Stimulated activated CD8-positive, alpha-beta memory T cell treated with anti-CD3 and anti-CD28 coated beads, Interleukin-15, amount 100 ng/mL, for 48 hours (primary cell): ENCODE results near the gene SEPTIN3.
"Not testable (repeated sequence)": the region's sequence is repeated elsewhere in the genome, so short reads cannot be mapped to it uniquely, and the experiment has no call there.

Experiments used
- DNase-seq, 2 donors: peaks; one replicate each; pipeline ENCODE4 v3.0.0-alpha.2; 2020; ENCODE audit warnings: low read depth in 2 of 2

SEPTIN3 gene

GRCh38 chr22:41940832-41941765, 28.1 kb upstream of the SEPTIN3 start:
- DNase-seq, result peak; percentile 68 to 69

- no peak for DNase-seq
Observed at GRCh38 chr22:41943661-41944209, 25.5 kb upstream of the SEPTIN3 start.

GRCh38 chr22:41946629-41947423, 22.4 kb upstream of the SEPTIN3 start, which contains the start of gene CENPM:
TSS of gene CENPM (minus strand) at chr22:41947152. CDS start at chr22:41947076, 76 bp downstream.
- DNase-seq, result peak; percentile 92 to 93

DNA sequence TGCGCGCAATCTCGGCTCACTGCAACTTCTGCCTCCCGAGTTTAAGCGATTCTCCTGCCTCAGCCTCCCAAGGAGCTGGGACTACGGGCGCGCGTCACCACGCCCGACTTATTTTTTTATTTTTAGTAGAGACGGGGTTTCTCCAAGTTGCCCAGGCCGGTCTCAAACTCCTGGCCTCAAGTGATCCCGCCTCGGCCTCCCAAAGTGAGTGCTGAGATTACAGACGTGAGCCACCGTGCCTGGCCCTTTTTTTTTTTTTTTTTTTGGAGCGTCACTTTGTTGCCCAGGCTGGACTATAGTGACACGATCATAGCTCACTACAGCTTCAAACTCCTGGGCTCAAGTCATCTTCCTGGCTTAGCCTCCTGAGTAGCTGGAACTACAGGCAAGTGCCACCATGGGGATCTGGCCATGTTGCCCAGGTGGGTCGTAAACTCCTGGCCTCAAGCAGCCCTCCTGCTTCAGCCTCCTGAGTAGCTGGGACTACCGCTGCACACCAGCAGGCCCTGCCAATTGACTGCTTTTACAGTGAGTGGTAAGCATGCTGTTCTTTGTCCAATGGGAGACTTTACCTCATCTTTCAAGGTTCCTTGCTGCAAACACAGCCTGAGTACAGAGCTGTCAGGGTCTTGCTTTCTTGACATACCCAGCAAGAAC, 21.7 kb upstream of the SEPTIN3 start:
- no peak for DNase-seq

DNA sequence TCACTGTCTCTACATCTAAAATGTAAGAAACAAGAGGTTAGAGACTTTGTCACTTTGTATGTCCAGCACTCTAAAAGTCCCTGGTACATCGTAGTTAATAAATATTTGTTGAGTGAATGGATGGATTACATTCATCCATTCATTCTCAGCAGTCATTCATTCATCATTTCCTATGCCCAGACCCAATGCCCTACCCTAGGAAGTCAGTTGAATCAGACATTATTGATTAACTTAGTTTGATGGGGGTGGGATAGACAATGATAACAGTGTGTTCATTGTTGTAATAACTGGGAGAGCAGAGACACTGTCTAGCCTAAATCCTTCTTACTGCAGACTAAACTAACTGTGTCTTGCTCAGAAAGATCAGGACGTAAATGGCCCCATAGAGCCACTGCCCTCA, 21.1 kb upstream of the SEPTIN3 start:
- no peak for DNase-seq

DNA sequence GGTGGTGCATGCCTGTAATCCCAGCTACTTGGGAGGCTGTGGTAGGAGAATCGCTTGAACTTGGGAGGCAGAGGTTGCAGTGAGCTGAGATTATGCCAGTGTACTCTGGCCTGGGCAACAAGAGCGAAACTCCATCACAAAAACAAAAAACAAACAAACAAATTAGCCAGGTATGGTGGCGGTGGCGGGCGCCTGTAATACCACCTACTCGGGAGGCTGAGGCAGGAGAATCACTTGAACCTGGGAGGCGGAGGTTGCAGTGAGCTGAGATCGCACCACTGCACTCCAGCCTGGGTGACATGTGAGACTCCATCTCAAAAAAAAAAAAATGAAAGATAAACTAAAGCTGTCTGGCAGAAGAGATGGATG, 20.3 kb upstream of the SEPTIN3 start:
- not testable (repeated sequence) for DNase-seq

DNA sequence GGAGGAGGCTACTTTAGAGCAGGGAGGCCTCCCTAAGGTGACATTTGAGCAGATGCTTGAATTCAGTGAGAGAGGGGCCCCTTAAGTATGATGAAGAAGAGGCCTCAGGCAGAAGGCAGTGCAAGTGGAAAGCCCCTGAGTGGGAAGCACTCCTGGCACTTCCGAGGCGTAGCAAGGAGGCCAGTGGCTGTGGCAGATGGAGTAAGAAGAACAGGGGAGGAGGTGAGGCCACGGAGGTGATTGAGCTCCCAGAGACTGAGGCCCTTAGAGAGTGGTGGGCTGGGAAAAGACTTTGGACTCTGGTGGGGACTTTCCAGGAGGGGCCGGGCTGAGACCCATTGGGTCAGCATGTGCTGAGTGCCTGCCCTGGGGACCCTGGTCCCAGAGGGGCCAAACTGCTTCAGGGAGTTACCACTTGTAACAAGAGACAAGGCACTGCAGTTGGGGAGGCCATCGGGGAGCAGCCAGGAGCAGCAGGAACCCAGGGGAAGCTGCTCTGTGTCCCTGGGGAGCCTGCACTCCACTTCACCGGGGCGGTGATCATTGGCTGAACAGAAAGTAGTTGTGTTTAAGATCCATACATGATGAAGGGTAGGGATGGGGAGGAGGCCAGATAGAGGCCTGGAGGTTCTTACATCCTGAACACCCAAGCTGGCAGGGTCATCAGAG, 19.8 kb upstream of the SEPTIN3 start:
- no peak for DNase-seq

DNA sequence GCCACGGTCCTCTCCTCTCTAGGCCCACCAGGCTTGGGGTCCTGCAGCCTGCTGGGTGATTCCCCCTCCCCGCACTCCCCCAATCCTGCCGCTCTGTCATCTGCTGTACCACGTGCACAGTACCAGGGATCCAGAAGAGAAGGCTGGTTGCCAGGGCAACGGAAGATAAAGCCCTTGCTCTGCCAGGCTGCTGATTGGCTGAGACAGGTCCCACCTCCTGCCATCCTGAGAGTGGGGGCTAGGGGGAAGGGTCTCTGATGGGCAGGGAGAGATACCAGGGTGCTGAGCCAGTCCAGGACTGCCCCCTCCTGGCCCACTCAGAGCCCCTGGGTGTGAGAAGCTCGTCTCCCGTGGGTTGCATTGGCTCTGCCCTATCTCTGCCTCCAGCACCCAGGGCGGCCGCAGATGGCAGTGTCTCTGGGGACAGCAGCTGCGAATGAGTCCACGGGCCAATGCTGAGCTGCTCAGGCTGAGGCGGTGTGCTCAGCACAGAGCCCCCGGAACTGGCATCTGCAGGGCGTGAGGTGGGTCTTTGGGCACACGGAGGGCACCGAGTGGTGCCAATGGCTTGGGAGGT, 17.3 kb upstream of the SEPTIN3 start, which contains the start of gene SMIM45:
TSS of gene SMIM45 (plus strand) at position 253 of the 577 bp plus-strand sequence.
- no peak for DNase-seq

DNA sequence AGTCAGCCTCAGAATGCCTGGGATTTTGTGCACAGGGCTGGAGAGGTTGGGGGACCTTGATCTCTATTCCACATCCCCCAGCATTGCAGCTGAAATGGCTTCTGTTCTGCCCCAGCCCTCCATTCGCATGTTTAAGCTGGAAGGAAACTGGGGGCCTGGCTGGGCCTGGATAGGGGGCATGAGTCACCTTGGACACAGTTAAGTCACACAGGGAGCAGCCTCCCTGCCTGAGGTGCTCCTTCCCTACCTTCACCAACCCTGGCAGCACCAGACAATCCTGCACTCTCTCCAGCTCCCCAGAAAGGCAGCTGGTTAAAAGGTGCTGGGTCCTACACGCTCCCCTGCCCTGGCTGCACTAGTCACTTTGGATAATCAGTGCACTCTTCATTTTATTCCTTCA, 16.5 kb upstream of the SEPTIN3 start:
- DNase-seq, result no peak

DNA sequence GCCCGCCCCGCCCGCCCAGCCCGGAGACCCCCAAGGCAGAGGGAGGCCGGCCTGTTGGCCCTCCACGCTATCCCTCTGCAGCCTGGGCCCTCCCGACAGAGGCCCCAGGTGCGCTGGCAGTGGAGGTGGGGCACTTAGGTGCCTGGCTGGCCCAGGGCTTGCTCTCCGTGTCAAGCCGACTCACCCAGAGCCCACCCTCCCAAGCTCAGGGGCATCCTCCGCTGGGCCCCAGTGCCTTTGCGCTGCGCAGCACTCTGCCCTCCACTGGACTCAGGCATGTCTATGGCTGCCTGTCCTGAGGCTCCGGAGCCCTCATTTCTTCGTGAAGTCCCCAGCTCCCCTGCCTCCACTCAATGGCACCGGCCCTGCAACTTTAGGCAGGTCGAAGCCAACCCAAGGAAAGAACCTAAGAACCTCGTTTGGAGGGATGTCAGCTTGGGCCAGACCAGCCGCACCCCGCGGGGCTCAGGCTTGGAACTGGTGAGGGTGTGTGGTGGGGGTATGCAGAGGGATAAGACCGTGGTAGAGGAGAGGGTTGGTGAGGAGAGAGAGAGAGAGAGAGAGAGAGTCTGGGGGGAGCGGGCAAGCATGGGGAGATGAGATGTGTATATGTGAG, 11.2 kb upstream of the SEPTIN3 start:
- DNase-seq, result no peak

GRCh38 chr22:41963453-41964111, 5.7 kb upstream of the SEPTIN3 start:
- no peak for DNase-seq

- no peak for DNase-seq
Observed at GRCh38 chr22:41964112-41964491, 5.1 kb upstream of the SEPTIN3 start.

GRCh38 chr22:41966225-41966606, 3.0 kb upstream of the SEPTIN3 start:
- no peak for DNase-seq

- no peak for DNase-seq
Observed at GRCh38 chr22:41966607-41967240, 2.5 kb upstream of the SEPTIN3 start.

DNA sequence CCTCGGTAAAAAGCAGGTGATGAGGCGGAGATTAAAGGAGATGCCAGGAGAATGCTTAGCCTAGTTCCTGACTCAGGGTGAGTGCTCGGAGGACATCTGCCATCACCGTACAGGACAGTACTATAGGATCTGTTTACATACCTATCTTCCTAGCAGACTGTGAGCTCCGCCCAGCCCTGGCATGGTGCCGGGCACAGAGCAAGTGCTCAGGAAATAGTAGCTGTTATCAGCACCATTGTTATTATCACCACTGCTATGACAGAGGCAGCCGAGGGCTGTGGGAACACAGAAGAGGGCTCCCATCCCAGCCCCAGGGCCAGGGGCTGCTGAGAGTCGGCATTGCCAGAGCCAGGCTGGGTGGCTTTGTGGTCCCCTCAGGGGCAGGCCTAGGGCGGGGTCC, 642 bp upstream of the SEPTIN3 start:
- no peak for DNase-seq

DNA sequence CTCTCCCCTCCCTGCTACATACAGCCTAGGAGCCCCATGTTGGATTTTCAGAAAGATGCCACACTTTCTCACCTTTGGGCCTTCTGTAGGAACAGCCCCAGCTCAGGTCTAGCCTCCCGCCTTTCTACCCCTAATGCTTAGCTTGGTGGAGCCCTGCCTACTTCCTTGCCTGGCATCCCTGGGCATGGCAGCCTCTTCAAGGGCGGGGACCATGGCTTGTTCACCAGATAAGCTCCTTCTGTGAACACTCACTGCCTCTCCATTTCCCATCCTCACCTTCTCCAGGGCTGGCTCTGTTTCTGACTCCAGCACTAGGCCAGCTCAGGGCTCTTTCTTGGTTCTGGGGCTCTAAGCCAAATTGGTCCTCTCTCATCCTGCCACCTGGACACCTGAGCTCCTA, 1.4 kb downstream of the SEPTIN3 start:
- no peak for DNase-seq

- DNase-seq, result no peak
Observed at GRCh38 chr22:41971431-41971830, 2.2 kb downstream of the SEPTIN3 start.

GRCh38 chr22:41974691-41975290, 5.5 kb downstream of the SEPTIN3 start:
- no peak for DNase-seq
